Eye (tissue), 1 donor: ENCODE measurements around the gene PCDH15.

Experiments
- DNase-seq: peaks from one replicate; pipeline ENCODE4 v3.0.0-alpha.2; 2015

PCDH15 gene

DNA sequence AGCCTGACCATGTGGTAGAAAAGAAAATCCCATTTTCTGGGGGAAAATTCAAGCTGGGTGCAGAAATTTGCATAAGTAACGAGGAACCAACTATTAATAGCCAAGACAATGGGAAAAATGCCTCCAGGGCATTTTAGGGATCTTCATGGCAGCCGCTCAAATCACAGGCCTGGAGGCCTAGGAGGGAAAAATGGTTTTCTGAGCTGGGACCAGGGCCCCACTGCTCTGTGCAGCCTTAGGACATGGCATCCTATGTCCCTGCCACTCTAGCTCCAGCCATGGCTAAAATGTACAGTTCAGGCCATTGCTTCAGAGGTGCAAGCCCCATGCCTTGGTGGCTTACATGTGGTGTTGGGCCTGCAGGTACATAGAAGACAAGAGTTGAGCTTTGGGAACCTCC is 459.0 kb downstream of the PCDH15 start:
- DNase-seq, result no peak

DNA sequence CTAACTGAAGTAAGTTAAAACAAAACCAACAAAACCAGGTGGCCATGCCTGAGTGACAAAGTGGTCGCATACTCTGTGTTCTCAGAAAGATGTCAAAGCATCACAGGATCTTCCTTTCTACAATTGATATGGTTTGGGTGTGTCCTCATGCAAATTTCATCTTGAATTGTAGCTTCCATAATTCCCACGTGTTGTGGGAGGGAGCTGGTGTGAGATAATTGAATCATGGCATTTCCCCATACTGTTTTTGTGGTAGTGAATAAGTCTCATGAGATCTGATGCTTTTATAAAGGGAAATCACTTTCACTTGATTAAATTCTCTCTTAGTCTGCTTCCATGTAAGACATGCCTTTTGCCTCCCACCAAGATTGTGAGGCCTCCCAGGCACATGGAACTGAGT is 465.7 kb downstream of the PCDH15 start:
- DNase-seq, result no peak

DNA sequence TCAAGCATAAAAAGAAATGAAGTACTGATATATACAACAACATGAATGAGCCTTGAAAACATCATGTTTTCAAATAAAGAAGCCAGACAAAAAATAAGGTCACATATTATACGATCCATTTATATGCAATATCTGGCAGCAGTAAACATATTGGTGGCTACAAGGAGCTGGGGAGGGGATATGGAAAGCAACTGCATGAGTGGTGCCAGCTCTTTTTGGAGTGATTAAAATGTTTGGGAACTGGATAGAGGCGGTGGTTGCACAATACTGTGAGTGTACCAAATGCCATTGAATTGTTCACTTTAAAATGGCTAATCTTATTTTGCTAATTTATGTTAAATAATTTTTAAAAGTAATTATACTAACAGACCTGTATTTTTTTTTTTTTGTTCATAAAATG is 481.7 kb downstream of the PCDH15 start:
- no peak for DNase-seq

DNA sequence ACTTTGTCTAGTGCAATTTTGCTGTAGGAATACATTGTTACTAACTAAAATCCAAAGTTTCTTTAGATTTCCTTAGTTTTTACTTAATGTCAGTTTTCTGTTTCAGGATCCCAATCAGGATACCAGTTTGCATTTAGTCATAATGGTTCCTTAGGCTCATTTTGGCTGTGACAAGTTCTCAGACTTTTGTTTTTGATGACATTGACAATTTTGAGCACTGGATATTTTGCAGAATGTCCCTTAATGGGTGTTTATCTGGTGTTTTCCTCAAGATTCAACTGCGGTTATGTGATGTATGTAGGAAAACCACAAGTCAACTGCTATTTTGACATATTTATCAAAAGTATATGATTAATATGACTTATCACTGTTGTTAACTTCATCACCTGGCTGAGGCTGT is 482.6 kb downstream of the PCDH15 start:
- DNase-seq, result no peak

DNA sequence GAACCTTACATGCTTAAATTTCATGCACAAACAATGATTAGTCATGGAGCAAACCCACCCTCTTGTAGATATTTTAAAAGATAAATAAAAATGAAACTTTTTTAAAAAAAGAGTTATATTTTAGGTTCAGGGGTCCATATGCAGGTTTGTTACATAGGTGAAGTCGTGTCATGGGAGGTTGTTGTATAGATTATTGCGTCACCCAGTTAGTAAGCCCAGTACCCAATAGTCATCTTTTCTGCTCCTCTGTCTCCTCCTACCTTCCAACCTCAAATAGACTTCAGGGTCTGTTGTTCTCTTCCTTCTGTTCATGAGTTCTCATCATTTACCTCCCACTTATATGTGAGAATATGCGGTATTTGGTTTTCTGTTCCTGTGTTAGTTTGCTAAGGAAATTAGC is 486.6 kb downstream of the PCDH15 start:
- no peak for DNase-seq

DNA sequence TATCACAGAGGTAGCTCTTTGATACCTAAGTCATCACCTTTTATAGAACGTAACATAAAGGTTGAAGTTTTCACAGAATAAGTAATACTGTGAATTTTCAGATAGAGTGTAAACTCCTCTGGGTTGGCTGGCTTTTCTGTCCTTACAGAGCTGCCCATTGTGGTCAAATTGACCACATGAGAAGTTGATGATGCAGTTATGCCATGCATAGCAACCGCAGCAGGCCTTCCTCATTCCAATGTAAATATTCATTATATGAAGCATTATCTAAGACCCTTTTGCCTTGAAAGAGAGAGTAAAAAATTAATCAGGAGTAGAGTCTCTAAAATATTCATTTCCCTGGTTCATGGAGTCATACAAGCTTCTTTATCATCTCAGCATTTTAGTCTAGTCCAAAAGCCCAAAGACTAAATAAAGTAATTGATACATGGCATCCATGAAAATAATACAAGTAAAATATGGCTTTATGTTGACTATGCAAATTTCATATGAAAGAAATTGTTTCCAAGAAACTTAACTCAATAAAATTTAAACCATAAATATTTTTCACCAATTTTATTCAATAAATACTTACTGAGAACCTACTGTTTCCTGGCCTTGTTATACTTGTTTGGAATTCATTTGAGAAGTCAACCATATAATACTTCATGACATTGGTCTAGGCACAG is 516.4 kb downstream of the PCDH15 start:
- DNase-seq, result no peak

DNA sequence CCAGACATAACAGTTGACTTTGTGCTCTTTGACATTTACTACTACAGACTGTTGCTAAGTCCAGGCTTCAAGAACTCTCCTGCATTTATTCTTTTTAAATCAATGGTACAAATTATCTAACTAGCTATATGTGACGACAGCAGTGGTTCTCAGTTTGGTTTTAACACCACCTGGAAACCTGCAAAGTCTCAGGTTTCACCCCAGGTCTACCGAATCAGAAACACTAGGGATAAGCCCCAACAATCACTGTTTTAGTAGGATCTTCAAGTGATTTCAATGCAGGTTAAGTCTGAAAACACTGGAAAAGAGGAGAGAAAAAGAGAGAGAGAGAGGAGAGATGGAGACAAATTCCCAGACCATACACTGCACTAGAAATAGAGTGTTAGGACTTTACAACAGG is 519.0 kb downstream of the PCDH15 start:
- DNase-seq, result no peak

DNA sequence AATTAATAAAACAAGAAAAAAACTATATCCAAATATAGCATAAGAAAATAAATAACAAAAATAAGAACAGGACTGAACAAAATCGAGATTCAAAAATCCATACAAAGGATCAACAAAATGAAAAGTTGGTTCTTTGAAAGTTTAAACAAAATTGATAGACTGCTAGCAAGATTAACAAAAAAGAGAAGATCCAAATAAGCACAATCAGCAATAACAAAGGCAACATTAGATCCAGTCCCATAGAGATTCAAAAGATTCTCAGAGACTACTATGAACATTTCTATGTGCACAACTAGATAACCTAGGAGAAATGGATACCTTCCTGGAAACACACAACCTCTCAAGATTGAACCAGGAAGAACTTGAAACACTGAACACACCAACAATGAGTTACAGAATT is 534.6 kb downstream of the PCDH15 start:
- no peak for DNase-seq

DNA sequence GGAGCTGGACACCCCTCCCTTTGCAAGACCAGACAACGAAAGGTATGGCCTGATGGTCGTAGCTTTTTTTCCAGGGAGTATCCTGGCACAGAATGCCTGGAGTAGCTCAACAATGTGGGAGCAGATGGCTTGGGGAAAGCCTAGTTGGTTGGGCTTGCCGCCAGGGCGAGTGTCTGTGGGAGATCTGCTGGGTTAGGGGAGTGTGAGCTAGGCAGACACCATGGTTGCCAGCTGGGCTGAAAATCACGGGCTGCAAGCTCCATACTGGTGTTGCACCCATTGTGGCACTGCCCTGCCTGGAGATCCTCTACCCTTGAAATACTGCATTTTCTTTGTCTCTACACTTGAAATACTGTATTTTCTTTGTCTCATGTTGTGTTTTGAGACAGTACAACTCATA is 538.3 kb downstream of the PCDH15 start:
- DNase-seq, result no peak

DNA sequence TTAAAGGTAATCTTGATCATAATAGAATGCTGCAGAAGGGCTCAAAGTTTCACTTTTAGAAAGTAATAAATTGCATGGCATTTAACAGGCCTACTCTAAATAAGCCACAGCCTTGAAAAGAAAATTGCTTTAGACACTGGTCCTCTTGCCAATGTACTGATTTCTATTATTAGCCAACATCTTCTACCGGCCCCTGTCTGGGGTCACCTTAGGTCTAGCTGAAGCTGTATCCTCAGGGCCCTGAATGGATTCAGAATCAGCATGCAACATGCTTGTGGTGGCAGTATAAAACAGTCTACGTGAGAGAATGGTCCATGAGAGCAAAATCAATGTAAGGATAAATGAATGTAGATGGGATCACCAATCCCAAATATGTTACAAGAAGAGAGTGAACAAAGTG is 541.9 kb downstream of the PCDH15 start:
- no peak for DNase-seq

DNA sequence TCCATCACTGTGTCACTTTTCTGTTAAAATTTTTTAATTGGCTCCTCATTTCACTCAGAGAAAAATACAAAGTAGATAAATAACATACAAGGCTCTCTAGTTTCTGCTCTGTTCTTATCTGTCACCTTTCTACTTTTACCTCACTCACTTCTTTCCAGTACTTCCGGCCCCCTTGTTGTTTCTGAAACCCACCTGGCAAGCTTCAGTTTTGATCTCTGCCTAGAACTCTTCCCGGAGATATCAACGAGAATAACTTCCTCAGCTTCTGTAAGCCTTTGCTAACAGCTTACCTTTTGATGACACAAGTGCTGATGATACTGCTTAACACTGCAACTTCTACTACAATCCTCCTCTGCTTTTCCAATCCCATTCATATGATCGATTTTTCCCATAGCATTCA is 566.2 kb downstream of the PCDH15 start:
- DNase-seq, result no peak

DNA sequence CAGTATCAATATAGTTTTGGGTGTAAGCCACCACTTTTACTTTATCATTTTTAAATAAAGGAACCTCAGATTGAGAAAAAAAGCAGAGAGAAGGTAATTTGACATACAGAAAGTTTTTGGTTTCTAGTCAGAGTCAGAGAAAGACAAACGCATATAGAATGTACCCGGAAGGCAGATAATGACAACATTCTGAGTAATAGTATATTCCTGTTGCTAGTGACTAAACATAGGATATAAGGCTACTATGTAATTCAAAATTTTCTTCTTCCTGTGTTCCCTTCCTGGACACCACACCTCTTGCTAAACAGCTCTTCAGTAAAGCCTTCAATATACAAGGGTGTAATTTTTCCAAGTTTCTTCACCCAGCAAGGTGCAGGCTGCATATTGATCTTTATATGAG is 597.6 kb downstream of the PCDH15 start:
- DNase-seq, result no peak

DNA sequence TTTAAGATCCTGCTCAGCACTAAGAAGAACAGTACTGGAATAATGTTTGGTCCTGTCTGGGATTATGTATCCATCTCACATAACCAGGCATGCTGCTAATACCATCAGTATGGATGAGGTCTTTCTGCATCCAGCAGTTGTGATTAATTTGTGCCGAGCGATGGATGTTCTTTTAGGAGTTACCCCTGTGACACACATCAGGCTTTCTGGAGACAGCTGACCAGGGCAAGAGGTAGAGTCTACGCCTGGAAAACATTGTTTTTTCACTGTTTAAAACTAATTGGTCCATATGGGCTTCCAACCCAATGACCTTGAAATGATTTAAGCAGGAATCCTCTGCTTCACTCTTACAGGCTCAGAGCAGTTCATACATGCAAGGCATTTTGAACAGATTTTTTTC is 603.0 kb downstream of the PCDH15 start:
- peak; percentile 19 for DNase-seq

DNA sequence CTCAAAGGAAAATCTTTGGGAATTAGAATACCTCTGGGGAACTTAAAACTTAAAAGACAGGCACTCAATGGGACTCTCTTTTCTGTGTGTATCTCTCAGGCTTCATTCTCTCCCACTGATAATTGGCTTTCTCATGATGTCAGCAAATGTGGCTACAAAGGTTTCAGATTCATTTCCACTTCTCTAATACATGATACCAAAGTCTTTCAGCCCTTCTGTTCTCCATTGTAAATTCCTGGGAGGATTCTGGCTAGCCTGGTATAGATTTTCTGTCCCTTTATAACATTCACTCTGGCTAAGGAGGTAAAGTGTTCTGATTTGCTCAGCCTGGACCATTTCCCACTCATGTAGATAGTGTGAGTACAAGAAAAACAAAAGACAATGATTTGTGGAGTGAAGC is 606.2 kb downstream of the PCDH15 start:
- DNase-seq, result peak; percentile 67

DNA sequence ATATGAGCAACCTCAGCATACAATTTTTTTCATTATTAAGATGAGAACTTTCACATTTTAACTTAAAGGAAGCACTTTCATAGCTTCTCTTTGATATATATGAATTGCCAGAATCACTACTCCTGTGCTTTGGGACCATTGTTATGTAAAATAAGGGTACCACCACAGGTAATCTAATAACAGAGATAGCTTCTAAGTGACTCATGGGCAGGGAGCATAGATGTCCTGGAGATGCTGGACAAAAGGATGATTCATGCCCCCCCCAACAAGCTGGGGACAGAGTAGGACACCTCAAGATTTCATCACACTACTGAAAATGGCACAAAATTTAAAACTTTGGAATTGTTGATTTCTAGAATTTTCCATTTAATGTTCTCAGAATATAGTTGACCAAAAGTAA is 641.1 kb downstream of the PCDH15 start:
- DNase-seq, result no peak

DNA sequence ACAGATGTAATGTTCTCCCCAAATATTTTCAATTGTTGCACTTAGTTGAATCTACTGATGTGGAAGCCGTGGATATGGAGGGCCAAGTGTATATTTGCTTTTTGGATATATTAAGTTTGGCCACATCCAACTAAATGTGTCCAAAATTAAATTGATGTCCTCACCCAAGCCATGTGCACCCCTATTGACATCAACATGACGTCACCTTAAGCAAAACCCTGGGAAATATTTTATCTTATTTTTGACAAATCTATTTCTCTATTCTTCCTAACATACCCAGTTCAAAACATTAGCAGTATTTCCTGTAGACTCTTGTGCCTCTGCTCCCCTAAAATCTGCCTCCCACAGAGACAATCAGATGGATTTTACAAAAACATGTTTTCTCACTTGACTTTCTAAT is 652.5 kb downstream of the PCDH15 start:
- no peak for DNase-seq

DNA sequence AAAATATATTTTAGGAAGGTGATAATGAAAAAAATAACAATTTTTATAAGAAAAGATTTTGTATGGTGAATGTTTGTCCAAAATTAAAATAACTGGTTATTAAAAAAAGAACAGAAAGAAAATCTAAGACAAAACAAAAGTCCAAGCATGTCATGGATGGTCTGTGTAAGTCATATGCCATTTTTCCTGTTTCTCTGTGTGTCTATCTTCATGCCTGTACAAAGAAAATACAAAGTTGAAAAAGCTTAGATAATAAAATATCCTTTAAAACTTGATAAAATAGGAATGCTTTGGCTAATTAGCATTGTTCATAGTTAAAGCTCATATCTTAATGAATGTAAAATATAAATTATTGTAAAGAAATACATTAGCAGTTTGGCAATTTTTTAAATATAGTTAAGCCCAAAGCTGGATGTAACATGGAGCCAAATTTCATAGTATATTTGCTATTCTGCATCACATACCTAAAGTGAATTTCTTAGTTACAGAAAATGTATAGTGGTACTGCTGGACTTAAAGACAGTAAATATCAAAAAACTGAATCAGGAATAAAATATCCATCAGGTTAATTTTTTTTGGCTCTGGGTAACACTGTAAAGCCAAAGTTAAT is 661.1 kb downstream of the PCDH15 start:
- DNase-seq, result peak; percentile 21

DNA sequence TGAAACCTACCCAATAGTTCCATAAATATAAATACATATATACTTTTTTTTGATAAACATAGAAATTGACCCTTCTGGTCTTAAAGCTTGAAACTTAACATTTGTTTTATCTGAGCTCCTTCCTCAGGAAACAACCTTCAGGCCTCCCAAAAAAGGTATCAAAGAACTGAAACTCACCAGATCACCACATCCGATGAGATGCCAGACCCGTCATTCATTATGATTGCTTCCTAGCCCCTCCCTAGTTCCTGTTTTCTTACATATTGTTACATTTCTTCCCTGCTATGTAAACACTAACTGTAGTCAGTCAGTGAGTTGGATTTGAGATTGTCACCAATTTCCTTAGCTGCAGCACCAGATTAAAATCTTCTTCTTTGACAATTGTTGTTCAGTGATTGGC is 663.6 kb downstream of the PCDH15 start:
- DNase-seq, result no peak

DNA sequence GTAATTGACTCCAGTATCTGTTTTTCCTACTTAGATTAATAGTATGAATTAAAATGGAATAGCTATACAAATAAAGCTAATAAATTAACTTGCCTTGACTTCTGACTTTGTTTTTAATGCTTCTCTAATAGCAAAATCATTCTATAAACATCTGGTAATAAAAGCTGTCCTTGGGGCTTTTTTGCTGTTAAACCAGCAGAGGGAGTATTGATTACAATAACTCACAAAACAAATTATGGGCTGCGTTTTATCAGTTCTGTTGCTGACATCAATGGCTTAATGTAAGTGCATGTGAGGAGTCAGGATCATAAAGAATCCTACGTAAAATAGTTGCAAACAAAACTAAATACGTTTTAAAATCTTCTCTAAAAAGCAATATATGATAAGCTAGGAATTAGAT is 667.8 kb downstream of the PCDH15 start:
- DNase-seq, result peak; percentile 5

DNA sequence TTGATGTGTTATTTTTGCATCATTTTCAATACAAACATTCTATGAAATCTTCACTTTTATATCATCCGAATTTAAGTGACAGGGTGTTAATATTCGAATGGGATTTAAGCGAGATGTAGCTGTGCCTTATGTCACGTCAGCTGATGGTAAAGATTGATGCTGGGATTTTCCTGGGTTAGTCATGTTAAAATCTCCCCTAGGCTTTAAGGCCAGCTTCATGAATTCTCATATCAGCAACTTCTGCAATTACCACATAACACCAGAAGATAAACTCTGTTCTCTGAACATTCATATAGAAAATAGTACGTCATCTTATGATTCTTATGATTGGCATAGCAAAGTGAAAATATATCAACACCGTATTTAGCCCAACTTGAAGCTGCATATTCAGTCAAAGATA is 669.2 kb downstream of the PCDH15 start:
- no peak for DNase-seq

DNA sequence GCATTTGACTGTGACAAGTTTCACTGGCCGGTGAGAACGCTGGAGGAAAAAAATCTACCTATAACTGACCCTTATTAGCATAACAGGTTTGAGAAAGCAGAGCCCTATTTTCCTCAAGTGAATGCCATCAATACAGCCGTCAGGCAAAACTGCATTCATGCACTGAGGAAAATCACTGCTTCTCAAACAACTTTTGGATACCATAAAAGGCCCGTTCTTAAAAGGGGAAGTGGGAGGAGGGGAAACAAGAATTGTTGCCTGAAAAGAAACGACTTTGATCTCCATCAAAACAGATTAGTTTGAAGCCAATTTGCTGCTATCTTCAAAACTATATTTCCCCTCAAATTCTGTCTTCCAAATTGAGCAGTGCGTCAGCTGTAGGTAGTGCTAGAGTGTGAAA is 670.6 kb downstream of the PCDH15 start:
- DNase-seq, result no peak

DNA sequence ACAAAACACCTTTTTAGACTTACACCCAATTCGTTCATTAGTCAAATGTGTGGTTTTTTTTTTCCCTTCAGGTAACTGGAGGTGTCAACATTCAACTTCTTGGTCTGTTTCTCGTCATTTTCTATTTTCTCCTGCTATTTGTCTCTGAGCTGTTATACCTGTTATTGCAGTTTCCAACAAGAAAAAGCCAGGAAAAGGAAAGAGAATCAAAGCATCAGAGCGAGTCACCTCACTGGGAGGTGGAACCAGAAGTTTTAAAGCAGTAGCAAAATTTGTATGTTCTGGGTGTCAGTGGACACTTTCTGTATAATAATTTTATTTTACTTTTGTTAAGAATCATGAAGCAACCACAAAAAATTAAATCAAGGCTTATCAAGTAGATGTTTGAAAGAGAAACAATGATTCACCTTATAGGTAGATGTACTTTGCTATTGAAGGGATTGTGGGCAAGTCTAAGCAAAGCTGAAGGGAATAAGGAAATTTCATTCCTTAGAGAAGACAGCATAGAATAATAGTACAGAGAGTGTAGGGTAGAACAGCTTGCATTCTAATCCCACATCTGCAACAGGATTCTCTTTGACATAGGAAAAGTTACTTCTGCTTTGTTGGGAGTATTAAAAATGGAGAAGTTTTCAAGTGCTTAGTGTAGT is 675.8 kb downstream of the PCDH15 start:
- DNase-seq, result peak; percentile 6

DNA sequence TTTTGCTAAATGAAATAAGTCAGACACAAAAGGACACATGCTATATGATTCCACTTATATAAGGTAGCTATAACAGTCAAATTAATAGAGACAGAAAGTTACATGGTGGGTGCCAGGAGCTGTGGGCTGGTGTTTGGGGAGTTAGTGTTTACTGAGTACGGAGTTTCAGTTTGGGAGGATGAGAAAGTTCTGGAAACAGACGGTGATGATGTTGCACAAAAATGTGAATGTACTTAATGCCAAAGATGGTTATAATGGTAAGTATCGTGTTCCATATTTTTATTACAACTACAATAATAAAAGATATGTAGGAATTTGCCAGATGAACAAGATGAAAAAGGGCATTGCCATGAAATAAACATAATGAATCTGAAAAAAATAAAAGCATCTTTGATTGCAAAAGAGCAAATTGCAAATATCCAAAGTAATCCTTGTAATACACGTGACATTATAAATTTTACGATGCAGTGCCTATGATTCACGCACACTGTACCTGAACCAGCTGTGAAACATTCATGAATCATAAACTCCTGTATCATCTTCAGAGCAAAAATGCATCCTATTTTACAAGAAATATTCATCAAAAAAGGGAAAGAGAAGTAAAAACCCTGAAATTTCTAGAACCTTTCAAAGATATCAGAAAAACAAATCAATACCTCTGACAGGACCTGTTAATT is 676.7 kb downstream of the PCDH15 start:
- DNase-seq, result no peak

DNA sequence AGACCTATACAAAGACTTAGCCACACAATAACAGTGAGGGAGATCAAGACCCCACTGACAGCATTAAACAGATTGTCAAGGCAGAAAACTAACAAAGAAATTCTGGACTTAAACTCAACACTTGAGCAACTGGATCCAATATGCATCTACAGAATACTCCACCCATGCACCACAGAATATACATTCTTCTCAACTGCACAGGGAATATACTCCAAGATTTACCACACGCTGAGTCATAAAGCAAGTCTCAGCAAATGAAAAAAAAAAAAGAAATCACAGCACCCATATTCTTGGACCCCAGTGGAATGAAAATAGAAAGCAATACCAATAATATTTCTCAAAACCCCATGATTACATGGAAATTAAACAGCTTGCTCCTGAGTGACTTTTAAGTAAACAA is 680.2 kb downstream of the PCDH15 start:
- DNase-seq, result no peak
